ENCODE measurements around the gene AHRR. TPM values are rescaled to one million over a fixed set of nuclear protein-coding genes. Genes with fewer than 3 reads are reported as not detected.
A peak's percentile ranks its signal among the peaks of the same experiment; 100 is the strongest.

Gene AHRR
- total RNA-seq, 1 donor from 2014 or later: 3.5 TPM

DNA sequence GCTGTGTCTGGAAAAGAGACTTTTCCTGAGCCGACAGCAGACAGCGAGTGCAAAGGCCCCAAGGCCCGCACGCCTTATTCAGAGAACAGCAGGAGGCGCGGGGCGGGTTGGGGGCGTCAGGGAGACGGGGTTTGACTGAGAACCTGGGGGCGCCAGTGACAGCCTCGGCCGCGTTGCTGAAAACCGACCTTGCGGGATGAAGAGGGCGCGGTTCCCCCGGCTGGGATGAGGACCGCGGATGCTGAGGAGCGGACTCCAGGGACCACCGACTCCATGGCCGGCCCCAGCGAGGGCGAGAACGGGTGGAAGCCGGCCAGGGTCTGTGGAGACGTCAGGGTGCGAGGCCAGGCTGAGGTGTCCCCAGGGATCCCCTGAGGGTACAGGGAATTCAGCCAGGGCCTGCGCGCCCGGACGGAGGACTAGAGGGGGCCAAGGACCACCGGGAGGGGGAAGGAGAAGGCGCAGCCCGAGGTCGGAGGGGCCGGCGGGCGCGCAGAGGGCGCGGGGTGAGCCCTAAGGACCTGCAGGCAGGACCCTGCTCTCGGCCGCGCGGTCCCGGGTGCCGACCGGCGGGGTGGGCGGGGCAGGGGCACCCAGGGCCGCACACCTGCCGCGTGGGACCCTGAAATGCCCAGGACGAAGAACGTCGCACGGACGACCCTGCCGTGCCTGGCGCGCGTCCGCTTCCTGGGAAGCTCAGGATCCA lies 837 bp upstream of the AHRR start:
- no peak for DNase-seq (ENCODE audit: low spot score)

- no peak for DNase-seq (ENCODE audit: low spot score)
These were observed 275 bp downstream of the AHRR start for GRCh38 chr5:321726-322251.

DNA sequence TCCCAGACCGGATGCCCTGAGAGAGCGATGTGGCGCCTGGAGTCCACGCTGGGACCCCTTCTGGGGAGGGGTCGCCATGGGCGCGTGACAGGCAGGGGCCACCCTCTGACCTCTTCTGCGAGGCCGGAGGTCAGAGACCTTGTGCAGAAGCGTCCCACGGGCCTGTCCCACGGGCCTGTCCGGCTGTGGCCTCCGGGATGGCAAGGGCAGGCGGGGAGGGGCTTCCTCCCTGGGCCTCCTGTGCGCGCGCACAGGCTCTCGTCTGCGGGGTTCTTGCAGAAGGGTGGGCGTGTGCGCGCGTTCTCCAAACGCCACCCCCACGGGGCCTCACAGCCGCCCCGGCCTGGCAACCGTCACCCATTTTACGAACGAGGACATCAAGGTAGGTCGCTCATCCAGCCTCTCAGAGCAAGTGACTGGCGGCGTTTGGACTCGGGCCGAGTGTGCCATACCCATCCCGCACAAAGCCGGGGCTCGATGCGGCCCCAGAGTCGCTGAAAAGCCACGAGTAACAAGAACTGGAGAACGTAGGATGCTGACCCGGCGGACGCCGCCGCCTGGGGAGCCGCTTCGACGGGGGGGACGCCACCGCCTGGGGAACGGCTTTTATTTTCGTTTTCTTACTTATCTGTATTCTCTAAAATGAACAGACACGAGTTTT lies 897 bp downstream of the AHRR start:
- DNase-seq (ENCODE audit: low spot score): no peak

DNA sequence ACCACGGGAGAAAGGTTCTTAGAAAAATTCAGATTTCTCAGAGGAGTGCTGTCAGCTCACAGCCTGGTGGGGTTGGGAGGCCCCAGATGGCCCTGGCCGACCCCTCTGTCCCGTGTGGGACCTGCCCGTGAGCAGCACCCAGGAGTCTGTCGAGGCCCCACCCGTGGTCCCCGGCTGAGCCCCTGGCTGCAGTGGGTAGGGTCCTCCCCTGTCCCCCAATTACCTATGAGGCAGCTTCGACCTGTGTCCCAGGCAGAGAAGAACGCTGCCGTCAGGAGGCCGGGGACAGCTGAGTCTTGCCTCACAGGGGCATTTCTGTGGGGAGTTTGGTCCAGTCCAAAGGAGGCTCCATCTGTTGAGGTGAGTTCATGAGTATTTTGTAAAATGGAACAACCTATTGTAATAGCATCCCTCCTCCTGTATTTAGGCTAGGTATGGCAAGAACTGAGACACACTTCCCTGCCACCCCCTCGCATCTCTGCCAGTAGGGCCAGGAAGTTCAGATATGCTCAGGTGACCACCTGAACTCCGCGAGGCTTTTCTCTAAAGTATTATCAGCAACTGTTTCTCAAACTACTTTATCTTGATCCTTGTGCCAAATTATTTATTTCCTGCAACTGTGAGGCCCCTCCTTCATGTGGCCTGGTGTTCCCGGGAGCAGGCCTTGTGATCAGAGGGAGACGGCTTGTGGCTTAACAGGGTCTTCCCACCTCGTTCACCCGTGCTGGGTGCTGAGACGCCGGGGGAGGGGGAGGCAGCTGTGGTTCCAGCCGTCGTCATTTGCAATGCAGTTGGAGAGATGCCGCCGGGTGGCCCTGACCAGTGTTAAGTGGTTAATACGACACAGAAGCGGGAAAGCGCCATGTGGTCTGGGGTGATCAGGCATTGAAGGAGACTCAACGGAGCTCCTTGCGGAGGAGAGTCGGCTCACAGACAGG lies 1.7 kb downstream of the AHRR start:
- no peak for DNase-seq (ENCODE audit: low spot score)

GRCh38 chr5:324736-325612 lies 3.5 kb downstream of the AHRR start:
- DNase-seq (ENCODE audit: low spot score): no peak

- DNase-seq (ENCODE audit: low spot score): no peak
These were observed 4.6 kb downstream of the AHRR start for GRCh38 chr5:326109-326508.

DNA sequence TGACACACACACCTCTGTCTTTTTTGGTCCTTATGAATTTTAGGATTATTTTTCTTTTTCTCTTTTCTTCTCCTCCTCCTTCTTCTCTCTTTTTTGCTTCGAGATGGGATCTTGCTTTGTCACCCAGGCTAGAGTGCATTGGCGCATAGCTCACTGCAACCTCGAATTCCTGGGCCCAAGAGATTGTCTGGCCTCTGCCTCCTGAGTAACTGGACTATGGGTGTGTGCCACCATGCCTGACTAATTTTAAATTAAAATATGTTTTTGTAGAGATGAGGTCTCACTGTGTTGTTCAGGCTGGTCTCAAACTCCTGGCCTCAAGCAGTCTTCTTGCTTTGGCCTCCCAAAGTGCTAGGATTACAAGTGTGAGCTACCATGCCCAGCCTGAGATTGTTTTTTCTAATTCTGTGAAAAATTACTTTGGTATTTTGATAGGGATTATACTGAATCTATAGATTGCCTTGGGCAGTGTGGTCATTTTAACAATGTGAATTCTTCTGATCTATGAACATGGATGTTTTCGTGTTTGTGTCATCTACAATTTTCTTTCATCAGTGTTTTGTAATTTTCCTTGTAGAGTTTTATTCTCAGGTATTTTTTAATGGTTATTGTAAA lies 7.7 kb downstream of the AHRR start:
- DNase-seq (ENCODE audit: low spot score): no peak

DNA sequence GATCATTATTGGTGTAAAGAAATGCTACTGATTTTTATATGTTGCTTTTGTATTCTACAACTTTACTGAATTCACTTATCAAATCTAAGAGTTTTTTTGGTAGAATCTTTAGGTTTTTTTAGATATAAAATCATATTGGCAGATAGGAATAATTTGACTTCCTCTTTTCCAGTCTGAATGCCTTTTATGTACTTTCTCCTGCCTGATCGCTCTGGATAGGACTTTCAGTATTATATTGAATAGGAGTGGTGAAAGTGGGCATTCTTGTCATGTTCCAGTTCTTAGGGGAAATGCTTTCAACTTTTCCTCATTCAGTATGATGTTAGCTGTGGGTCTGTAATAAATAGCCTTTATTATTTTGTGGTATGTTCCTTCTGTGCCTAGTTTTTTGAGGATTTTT lies 8.3 kb downstream of the AHRR start:
- no peak for DNase-seq (ENCODE audit: low spot score)

DNA sequence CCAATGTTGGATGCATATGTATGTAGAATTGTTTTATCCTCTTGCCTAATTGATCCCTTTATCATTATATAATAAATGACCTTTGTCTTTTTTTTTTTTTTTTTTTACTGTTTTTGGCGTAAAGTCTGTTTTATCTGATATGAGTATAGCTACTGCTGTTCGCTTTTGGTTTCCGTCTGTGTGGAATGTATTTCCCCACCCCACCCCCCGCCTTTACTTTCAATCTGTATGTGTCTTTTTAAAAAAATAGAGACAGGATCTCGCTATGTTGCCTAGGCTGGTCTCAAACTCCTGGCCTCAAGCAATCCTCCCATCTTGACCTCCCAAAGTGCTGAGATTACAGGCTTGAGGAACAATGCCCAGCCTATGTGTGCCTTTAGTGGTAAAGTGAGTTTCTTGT lies 11.3 kb downstream of the AHRR start:
- DNase-seq (ENCODE audit: low spot score): no peak

- DNase-seq (ENCODE audit: low spot score): no peak
These were observed 12.4 kb downstream of the AHRR start for GRCh38 chr5:333945-334344.

- DNase-seq (ENCODE audit: low spot score): peak; percentile 9
These were observed 13.6 kb downstream of the AHRR start for GRCh38 chr5:334903-335739.

DNA sequence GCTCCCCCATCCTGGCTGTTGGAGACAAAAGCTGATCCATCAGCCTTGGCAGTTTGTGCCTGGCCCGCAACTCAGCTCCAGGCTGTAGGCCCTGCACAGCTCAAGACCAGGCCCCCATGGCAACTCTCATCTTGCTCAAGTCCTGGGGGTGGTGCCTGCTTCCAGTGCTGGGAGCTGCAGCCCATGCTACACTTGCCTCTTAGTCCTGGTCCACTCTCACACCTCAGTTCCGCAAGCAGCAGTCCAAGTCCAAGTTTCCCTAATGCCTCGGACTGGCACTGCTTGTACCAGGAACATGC lies 14.2 kb downstream of the AHRR start:
- DNase-seq (ENCODE audit: low spot score): peak; percentile 3

- no peak for DNase-seq (ENCODE audit: low spot score)
These were observed 16.1 kb downstream of the AHRR start for GRCh38 chr5:337563-338130.

DNA sequence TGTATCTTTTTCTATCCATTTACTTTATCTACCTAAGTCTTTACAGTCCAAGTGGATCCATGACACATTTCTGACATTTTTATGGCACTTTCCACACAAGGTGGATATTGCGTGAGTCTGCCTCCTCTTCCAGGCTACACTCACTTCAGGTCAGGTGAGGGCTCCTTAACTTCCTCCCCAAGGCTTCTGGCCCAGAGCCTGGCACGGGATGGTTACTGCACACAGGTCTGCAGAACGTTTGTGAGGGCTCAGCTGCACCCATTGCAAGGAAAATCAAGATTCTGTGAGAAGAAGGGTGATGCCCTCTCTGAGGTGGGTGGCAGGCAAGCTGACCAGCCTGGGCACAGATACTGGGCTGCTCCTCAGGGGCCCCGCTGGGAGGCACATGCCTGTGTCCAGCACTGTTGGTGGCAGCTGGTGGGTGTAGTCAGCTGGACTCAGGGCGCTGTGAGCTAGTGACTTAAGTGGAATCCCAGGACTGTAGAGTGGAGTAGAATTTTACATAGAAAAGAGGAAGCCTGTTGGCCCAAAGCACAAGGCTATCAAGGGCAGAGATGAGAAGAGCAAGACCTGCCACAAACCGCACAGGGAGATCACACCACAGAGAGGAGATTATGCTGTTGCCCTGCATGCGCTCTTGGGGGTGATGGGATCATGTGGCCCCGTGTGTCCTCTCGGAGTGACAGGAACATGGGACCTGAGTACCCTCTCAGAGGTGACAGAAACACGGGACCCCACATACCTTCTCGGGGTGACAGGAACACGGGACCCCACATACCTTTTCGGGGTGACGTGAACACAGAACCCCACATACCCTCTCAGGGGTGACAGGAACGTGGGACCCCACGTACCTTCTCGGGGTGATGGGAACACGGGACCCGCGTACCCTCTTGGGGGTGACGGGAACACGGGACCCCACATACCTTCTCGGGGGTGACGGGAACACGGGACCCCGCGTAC lies 21.3 kb downstream of the AHRR start:
- DNase-seq (ENCODE audit: low spot score): no peak

DNA sequence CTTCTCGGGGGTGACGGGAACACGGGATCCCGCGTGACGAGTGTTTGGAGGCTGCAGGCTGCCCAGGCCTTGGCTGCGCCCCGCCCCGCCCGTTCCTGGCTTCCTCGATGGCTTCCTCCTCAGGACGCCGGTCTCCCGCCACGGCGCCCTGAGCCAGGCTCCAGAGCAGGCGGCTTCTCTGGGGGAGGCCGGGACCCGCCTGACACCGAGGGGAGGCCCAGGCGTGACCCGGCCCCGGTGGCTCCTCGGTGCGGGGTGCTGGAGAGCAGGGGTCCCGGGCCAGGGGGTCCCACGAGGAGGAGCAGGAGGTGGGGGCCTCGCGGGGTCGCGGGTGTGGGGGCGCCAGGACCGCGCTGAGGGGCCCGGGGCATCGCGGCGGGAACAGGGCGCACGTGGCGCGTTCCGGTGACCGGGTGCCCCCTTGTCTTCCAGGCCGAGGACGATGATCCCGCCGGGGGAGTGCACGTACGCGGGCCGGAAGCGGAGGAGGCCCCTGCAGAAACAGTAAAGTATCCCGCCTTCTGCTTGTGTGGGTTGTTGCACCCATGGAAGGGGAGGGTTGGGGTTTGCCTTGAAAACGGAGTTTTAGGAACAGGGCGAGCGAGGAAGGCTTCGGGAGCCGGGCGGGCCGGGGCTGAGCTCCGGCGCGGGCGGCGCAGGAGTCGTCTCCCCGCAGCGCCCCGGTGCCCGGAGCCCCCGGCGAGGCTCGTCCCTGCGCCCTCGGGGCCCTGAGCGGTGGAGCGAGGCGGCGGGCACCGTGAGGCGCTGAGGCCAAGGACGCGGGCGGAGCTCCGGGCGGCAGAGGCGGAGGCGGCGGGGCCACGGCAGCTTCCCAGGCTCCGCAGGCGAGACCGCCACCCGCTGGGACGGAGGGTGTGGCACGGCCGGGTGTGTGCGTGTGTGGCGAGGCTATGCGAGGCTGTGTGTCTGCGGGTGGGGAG lies 22.2 kb downstream of the AHRR start:
- DNase-seq (ENCODE audit: low spot score): peak; percentile 48

- DNase-seq (ENCODE audit: low spot score): no peak
These were observed 23.2 kb downstream of the AHRR start for GRCh38 chr5:344668-345067.

GRCh38 chr5:345404-346195 lies 24.1 kb downstream of the AHRR start:
- peak; percentile 6 for DNase-seq (ENCODE audit: low spot score)
